ENCODE measurements around the gene CCT3.
A peak's percentile ranks its signal among the peaks of the same experiment; 100 is the strongest.
"Not testable (repeated sequence)": the region's sequence is repeated elsewhere in the genome, so short reads cannot be mapped to it uniquely, and the experiment has no call there.

The CCT3 gene

GRCh38 chr1:156337052-156337887 lies 822 bp downstream of the CCT3 start:
- no peak for DNase-seq (ENCODE audit: low read depth in 2 of 2)

GRCh38 chr1:156336242-156336641 lies 1.9 kb downstream of the CCT3 start:
- no peak for DNase-seq (ENCODE audit: low read depth in 2 of 2)

GRCh38 chr1:156323179-156323578 lies 14.9 kb downstream of the CCT3 start:
- not testable (repeated sequence) for DNase-seq (ENCODE audit: low read depth in 2 of 2)

- no peak for DNase-seq (ENCODE audit: low read depth in 2 of 2)
Observed at GRCh38 chr1:156320560-156320959, 17.5 kb downstream of the CCT3 start.

- no peak for DNase-seq (ENCODE audit: low read depth in 2 of 2)
Observed at GRCh38 chr1:156319664-156320063, 18.4 kb downstream of the CCT3 start.

GRCh38 chr1:156316909-156317308 lies 21.2 kb downstream of the CCT3 start:
- no peak for DNase-seq (ENCODE audit: low read depth in 2 of 2)

GRCh38 chr1:156310962-156311361 lies 27.1 kb downstream of the CCT3 start:
- DNase-seq (ENCODE audit: low read depth in 2 of 2) = no peak

- DNase-seq (ENCODE audit: low read depth in 2 of 2) = no peak
Observed at GRCh38 chr1:156308078-156308477, 30.0 kb downstream of the CCT3 start.

- no peak for DNase-seq (ENCODE audit: low read depth in 2 of 2)
Observed at GRCh38 chr1:156305215-156305614, 32.9 kb downstream of the CCT3 start.

GRCh38 chr1:156303241-156303640 lies 34.9 kb downstream of the CCT3 start:
- DNase-seq (ENCODE audit: low read depth in 2 of 2) = no peak

GRCh38 chr1:156298852-156299357 lies 39.2 kb downstream of the CCT3 start, which contains the start of gene VHLL:
TSS of gene VHLL (minus strand) at chr1:156299307. CDS start at chr1:156299189, 118 bp downstream.
- no peak for DNase-seq (ENCODE audit: low read depth in 2 of 2)

GRCh38 chr1:156295391-156295947 lies 42.6 kb downstream of the CCT3 start, which contains the start of gene GLMP:
TSS of gene GLMP (minus strand) at chr1:156295679. CDS start at chr1:156295645, 34 bp downstream.
- DNase-seq (ENCODE audit: low read depth in 2 of 2) = peak; percentile 32

GRCh38 chr1:156293895-156294294 lies 44.2 kb downstream of the CCT3 start:
- no peak for DNase-seq (ENCODE audit: low read depth in 2 of 2)

GRCh38 chr1:156293098-156293434 lies 45.0 kb downstream of the CCT3 start:
- no peak for DNase-seq (ENCODE audit: low read depth in 2 of 2)

- no peak for DNase-seq (ENCODE audit: low read depth in 2 of 2)
Observed at GRCh38 chr1:156291226-156292061, 46.6 kb downstream of the CCT3 start.

- no peak for DNase-seq (ENCODE audit: low read depth in 2 of 2)
Observed at GRCh38 chr1:156289857-156290256, 48.2 kb downstream of the CCT3 start.

GRCh38 chr1:156286061-156286460 lies 52.0 kb downstream of the CCT3 start:
- no peak for DNase-seq (ENCODE audit: low read depth in 2 of 2)

- no peak for DNase-seq (ENCODE audit: low read depth in 2 of 2)
Observed at GRCh38 chr1:156285437-156285836, 52.7 kb downstream of the CCT3 start.

- no peak for DNase-seq (ENCODE audit: low read depth in 2 of 2)
Observed at GRCh38 chr1:156284757-156285156, 53.3 kb downstream of the CCT3 start.

GRCh38 chr1:156284112-156284511 lies 54.0 kb downstream of the CCT3 start, which contains the start of gene TMEM79:
TSS of gene TMEM79 (plus strand) at chr1:156284325. CDS start at chr1:156285227, 902 bp downstream.
- DNase-seq (ENCODE audit: low read depth in 2 of 2) = no peak

GRCh38 chr1:156283521-156283920 lies 54.6 kb downstream of the CCT3 start:
- DNase-seq (ENCODE audit: low read depth in 2 of 2) = no peak
